ENCODE data around the gene TP73.

TP73 gene

DNA sequence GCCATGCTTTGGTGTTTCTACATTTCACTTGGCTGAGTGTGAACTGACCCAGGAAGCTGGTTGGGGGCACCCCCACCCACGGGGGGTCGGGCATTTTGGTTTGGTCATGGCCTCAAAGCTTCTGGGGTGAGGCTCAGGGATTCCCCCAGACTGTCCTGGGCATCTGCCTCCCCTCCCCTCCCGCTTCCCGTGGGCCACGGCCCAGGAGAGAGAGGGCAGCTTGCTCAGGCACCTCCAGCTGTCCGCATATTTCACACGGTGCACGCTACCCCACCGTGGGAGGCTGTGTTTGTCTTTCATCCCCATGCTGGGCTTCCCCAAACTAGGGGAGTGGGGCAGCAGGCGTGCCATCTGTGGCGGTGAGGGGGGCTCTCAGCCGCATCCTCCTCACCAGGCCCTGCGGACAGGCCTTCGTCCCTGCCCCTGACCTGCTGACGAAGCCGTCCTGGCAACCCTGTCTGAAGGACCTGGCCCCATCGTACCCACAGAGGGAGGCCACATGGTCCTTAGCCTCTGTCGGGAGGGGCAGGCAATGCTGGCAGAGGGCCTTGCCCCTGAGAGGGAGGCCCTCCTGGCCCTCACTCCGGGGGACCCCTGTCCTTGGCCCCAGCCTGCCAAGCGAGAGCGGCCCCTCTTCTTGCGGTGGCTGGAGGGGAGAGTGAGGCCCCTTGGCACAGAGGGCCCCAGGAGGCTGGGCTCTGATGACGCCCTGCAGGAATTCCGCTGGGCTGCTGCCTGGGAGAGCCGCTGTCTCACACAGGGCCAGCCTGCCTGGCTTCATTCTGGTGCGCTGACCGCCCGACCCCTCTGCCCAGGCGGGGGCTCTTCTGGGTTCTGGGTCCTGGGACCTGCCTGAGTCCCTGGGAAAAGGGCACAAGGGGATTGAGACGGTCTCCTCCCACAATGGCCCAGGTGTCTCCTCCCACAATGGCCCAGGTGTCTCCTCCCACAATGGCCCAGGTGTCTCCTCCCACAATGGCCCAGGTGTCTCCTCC, 22.1 kb downstream of the TP73 start:
- no peak for DNase-seq

DNA sequence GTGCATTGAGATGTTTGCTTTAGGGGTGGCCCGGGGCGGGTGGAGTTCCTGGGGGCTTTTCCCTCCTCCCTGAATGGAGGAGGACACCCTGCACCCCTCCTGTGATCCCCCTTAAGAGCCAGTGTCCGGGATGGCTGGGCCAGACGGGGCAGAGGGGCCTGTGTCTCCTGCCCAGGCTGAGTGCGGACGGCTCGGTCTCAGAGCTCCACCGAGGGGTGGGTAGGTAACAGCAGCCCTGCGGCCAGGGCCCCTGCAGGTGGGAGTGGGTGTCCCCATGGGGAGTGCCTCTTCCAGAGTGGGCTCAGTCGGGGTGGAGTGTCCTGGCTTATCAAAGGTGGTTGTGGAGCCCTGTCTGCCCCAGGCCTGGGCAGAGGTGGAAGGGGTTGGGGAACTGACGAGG, 23.1 kb downstream of the TP73 start:
- DNase-seq, result no peak

DNA sequence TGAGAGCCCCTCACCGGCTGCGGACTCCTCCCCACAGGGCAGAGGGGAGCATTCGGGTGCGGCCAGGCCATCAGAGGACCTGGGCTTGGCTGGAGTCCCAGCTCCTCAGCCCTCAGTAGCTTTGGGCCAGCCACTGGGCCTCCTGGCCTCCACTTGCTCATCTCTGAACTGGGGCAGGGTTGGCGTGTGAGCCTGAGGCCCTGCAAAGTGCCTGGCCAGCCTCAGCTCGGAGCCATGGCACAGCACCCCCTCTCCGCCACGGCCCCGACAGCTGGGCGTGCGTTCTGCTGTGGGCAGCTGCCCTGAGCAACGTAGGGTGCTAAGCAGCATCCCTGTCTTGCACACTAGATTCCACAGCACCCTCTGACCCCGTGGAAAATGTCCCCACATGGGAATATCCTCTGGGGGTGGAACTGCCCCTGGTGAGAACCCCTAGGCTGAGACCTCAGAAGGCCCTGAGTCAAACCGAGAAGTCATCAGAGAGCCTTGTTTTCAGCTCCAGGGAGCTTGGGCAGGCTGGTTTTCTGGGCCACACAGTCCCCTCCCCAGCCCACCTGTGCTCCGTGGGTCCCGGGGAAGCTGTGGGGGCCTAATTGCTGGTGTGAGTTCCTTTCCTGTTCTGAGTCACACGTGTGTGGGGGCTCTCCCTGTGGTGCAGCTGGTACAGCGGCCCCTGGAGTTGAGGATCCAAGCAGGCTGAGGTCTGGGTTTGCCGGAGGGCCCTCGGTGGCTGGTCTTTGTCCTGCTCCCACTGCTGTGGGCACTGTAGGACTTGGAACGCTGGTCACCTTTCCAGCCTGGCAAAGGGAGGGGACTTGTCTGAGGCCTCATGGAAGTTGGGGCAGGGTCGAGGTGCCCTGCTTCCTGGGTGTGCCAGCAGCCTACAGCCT, 24.5 kb downstream of the TP73 start:
- DNase-seq, result no peak

DNA sequence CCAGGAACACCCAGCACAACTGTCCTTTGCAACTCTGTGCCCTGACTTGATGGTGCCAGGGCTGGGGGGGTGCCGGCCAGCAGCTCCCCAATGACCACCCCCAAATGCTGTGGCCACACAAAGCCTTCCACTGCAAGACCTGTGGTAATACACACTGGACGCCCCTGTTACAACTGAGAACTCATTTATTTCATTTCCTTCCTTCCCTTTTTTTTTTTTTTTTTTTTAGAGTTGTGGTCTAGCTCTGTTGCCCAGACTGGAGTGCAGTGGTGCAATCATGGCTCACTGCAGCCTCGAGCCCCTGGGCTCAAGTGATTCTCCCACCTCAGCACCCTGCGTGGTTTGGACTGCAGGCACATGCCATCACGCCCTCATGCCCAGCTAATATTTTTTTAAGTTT, 25.2 kb downstream of the TP73 start:
- DNase-seq, result no peak

DNA sequence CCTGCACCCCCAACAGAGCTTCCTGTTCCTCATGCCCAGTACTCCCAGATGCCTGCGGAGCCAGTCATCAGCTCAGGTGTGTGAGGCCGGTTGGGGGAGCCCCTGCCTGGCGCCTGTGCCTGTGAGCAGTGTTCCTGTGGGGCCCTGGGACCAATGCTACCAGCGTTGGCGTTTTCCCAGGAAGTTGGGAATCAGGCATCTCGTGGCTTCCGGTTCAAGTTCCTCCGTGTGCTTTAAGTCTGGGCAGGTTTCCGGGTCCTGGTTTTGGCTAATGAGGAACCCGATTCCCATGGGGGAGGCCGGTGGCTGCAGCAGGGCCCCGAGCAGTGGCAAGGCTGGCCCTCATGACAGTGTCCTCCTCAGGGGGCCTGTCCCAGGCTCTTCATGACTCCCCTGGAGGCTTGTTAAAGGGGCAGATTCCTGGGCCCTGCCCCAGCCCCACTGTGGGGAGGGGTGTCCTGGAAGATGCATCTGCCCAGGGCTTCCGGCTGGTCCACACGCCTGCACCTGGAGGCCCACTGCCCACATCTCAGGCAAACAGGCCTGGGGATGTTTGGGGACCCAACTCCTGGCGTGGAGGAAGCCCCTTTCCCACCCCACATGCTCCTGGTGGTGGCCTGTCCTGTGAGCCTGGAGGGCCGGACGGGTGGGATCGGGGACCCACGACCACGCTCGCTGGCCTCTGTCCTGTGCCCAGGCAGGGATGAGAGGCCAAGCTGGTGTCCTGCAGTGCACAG, 26.2 kb downstream of the TP73 start:
- no peak for DNase-seq

DNA sequence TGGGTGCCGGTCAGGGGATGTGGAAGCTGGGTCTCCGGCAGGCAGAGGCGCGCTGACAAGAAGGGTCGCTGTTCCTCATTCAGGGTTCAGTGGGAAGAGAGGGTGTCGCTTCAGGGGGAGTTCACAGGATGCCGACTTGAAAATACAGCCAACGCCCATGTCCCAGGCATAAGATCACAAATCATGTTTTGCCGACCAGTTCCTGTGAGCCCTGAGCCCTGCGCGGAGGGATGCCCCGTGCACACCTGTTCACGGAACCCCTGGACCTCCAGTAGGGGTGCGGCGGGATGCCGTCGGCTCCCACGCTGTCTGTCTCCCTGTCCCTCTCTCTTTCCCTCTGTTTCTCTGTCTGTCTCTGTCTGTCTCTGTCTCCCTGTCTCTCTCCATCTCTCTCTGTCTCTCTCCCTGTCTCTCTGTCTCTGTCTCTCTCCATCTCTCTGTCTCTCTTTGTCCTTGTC, 26.8 kb downstream of the TP73 start:
- no peak for DNase-seq

DNA sequence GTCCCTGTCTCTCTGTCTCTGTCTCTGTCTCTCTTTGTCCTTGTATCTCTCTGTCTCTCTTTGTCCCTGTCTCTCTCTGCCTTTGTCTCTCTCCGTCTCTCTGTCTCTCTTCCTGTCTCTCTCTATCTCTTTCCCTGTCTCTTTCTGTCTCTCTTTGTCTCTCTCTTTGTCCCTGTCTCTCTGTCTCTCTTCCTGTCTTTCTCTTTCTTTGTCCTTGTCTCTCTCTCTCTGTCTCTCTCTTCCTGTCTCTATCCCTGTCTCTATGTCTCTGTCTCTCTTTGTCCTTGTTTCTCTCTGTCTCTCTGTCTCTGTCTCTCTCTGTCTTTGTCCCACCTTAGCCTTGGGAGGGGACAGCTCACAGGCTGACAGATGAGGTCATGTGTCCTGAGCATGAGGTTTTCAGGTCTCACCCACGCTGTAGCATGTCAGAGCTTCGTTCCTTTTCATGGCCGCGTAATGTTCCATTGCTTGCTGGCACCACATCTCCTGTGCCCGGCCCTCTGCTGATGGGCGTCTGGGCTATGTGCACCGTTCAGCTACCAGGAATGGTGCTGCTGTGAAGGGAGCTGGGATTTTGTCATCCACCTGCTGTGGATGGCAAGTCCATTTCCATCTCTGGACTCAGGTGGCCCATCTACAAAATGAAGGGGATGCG, 27.6 kb downstream of the TP73 start:
- no peak for DNase-seq

DNA sequence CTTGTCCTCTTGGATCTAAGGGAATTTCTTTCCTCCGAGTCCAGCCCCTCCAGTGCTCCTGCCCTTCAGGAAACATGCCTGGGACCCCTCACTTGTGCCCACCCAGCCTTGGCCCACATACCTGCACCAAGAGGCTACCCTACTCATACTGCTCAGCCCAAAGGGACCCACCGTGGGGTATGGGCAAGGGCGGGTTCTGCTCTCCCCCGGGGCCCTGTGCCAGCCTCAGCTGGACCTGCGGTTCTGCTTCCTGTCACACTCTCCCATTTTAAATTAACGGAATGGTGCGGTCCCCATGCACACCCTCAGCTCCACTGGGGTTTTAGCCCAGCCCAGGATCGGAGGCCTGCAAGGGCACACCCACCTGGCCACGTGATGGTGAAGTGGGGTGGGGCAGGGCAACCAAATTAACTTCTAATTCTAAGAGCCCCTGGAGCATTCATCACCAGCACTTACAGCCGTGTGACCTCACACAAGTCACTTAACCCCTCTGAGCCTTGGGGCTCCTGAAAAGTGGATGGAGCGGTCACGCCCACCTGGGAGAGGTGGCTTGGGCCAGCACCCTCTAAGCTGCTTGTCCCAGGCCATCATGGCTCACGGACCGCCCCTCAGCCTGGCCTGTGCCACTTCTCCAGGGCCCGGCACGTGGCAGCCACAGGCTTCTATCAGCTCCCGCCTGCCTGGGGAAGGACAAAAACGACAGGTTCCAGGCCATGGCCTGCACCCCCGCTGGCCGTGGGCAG, 28.3 kb downstream of the TP73 start:
- DNase-seq, result no peak

DNA sequence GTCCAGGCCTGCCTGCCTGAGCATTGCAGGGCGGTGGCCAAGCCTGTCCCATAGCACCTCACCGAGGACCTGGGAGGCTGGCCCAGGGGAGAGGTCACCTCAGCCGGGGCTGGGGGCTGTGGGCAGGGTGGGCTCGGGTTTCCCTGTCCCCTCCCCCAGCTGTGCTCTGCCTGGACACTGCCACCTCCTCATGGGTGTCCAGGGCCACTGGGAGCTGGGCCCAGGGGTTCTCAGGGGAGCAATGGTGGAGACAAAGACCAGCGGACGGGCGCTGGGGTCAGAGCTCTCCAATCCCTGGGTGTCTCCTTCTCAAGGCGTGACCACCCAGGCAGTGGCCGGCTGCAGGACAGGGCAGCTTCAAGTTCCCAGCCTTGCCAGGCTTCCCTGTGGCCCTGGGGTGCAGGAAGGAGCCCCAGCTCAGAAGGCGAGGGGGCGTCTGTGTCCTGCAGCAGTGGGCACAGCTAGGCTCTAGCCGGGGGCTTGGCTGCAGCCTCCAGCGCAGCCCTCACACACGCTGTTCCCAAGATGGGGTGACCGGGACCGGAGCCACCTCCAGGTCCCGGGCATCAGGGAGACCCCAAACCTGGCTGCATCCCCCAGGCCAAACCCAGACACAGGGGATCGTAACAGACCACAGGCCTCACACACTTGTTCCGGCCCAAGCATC, 29.0 kb downstream of the TP73 start:
- no peak for DNase-seq

DNA sequence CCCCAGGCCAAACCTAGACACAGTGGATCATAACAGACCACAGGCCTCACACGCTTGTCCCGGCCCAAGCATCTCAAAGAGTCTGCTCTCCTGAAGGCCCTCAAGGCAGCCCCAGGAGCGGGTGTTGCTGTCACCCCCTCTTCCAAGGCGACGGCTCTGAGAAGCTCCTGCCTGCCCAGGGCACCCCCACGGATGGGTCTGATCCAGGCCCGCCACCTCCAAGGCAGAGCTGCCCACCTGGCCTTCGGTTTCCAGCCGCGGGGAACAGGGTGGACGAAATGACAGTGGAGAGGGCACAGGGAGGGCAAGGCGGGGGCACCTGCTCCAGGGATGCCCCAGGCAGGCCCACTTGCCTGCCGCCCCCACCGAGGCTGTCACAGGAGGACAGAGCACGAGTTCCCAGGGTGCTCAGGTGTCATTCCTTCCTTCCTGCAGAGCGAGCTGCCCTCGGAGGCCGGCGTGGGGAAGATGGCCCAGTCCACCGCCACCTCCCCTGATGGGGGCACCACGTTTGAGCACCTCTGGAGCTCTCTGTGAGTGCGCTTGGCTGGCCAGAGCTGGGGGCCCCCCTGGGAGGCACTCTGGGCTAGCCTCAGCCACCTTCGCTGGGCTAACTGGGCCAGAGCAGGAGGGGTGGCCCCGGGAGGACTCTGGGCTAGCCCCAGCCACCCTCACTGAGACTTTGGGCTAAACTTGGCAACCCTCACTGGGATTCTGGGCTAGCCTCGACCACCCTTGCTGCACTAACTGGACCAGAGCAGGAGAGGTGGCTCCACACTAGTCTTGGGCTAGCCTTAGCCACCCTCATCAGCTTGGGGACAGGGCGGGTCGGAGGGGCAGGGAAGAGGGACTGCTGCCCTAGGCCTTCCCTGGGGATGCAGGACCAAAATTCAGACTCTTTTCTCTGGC, 29.8 kb downstream of the TP73 start:
- DNase-seq, result no peak

DNA sequence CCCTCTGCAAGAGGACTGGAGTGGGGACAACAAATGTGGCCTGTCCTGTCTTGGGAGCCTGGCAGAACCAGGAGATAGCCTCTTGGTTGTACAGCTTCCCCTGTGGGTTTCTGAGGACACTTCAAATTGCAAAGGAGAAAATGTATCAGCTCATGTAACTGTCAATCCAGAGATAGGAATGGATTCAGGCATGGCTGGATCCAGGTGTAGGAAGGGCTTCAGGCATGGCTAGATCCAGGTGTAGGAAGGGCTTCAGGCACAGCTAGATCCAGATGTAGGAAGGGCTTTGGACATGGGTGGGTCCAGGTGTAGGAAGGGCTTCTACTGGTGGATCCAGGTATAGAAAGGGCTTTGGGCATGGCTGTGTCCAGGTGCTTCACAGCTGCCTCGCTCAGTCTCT, 30.9 kb downstream of the TP73 start:
- no peak for DNase-seq

DNA sequence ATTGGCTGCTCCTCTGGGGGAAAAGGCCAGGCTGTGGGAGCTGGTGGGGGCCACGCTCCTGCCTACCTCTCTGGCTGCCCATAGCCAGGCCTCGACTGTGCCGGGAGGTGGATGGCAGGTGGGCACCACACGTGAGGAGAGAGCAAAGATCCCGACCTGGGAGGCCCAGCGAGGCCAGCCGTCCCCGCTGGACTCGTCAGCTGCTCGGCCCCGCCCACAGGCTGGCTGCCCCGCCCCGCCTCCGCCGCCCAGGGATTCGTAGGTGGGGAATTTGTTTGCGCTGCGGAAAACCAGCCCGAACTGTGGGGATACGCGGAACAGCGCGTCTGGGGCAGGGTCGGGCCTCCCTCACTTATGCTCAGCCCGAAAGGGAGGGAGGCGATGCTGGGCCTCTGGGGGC, 31.7 kb downstream of the TP73 start:
- DNase-seq, result no peak

DNA sequence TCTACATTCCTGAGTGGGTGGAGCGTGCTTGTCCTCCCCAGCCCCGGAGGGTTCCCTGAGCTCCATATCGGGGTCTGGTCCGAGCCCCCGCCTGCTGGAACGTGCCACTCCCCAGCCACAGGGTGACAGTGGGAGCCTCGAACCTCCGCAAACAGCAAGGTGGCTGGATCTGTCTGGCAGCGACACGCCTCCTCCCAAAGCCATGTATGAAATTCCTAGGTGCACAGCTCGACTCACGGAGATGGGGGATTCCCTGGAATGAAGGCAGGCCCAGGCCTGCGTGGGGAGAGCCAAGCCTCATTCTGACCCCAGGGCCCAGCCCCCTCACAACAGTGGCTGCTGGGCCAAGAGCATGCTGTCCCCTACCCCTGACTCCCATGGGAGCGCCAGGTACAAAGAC, 32.9 kb downstream of the TP73 start:
- DNase-seq, result no peak

DNA sequence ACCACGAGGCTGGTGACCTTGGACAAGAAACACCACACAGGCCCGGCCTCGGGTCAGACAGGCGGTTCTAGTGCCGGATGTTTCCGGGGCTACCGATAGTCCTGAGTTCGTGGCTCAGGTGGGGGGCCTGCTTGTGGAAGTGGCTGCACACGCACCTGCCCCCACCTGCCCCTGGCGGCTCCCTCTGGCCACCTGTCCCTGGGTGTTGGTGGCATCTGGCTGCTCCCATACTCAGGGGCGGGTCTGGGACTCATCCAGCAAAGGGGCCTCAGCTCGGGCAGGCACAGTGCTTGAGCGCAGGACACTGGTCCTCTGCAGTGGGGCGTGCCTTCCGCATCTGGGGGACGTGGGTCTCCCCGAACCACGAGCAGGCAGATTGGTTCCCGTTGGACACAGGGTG, 33.6 kb downstream of the TP73 start:
- no peak for DNase-seq

DNA sequence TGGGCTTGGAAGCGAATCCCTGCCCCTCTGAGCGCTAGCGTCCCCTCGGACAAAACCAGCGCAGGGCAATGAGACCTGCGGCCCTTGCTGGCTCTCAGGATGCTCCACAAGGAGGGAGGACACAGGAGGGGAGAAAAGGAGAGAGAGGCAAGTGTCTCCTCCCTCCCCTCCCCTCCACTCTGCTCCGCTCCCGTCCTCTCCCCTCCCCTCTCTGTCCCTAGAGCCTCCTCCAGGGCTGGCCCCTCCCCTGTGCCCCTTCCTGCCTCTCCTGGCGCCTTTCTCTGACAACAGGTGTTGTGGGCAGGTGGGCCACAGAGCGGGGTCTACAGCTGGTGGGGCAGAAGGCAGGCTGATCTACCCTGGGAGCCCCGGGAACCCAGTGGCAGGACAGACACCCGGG, 35.2 kb downstream of the TP73 start:
- no peak for DNase-seq

DNA sequence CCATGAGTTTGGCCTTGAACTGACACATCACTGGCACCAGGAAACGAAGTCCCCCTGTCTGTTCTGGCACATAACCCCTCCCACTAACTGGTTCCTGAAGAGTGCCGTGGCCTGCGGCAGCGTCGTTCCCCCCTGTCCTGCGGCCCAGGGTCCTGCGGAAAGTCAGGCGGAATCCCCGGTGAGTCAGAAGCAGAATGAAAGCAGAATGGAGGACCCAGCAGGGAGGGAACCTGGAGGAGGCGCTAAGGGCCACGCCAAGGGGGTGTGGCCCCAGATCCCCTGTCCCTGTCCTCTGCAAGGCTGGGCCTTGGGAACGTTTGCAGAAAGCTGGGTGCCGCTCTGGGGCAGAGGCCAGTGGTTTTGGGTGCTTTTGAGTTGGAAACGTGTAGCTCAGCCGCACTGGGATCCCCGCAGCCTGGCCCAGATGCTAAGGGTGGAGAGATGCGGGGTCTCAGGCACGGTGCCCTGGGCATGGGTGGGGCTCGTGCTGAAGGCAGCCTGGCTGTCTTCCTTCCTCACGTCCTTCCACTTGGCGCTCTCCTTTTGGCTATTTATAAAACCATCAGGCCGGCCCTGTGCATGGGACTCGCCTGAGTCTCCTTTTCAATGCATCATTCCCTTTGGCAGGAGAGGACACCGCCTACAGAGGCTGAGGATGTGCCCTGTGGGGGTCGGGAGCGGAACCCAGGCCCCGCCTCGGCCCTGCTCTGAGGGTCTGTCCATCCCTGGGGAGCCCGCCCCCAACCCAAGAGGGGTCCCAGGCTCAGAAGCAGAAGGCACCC, 36.2 kb downstream of the TP73 start:
- DNase-seq, result no peak

DNA sequence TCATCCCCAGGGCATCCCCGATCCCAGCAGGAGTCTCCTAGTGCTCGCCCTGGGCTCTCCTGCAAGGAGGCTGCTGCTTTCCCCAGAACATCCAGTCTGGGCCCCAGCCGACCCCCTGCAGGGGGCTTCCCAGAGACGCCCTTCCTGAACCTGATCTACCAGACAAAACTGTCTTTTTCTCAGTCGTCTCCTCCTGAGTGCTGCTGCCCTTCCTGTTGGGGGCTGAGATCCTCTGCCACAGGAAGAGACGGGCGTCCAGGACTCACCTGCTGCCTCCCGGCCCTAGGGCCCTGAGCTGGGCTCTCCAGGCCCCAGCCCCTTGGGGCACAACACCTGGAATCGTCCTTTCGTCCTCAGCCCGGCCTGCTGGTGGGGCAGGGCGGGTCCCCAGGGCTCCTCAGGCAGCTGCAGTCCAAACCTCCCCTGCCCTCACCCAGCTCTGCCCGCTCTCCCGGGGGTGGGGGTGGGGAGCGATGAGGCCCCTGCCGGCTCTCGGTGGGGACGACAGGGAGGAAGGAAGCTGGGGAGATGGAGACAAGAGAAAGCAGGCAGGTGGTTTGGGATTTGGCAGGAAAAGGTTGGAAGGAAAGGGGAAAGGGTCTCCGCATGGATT, 36.9 kb downstream of the TP73 start:
- no peak for DNase-seq

DNA sequence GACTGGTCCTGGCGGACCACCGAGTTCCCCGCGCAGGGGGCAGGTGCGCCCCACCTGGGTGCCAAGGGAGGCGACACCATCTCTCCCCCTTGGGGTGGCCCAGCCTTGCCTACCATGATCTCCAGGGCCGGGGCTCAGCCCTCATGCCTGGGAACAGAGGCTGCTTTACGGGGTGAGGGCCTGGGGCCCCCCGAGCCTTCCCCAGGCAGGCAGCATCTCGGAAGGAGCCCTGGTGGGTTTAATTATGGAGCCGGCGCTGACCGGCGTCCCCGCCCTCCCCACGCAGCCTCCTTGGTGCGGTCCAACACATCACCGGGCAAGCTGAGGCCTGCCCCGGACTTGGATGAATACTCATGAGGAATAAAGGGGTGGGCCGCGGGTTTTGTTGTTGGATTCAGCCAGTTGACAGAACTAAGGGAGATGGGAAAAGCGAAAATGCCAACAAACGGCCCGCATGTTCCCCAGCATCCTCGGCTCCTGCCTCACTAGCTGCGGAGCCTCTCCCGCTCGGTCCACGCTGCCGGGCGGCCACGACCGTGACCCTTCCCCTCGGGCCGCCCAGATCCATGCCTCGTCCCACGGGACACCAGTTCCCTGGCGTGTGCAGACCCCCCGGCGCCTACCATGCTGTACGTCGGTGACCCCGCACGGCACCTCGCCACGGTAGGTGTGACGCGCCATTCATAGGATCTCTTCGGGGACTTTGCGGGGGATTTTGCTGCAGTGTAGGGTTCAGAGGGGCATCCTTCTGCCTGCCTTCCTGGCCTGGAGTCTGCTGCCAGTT, 38.2 kb downstream of the TP73 start:
- DNase-seq, result no peak

Data from NCI-H524 treated with DMSO at 0.1 percent for 48 hours (cell line).